ENCODE results near the gene MANBA.

DNA sequence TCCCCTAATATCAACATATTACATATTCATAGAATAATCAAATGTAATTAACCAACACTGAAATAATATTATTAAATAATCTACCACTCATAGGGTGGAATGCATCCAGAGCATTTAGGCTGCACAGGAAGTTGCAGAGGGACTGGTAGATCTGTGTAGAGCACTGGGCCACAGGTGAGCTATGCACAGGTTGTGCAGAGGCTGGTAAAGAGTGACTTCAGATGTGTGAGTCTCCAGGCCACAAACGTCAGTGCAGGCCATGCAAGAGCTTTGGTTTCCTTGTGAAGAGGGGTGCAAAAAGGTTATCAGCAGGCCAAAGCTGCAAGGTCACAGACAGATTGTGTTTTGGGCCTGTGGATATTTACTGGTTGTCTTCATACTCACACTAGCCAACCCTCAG, 25.5 kb upstream of the MANBA start:
- TF ChIP-seq CTCF (IDR thresholded peaks at IDR 0.05) (no peak), POLR2A (IDR thresholded peaks at IDR 0.05) (no peak)
